Measurements from ENCODE around the gene CD244.
"Not testable (repeated sequence)": the region's sequence is repeated elsewhere in the genome, so short reads cannot be mapped to it uniquely, and the experiment has no call there.

The CD244 gene

GRCh38 chr1:160887071-160887470, 24.4 kb upstream of the CD244 start:
- Mint-ChIP-seq H3K27ac (no peak overlapping the region), H3K9me3 (no peaks in the 10 kb centered on the region), H3K4me1 (ENCODE audit: low read depth) (peaks cover 35% of the 10 kb centered on the region), H3K4me3 (no peak overlapping the region), H3K36me3 (ENCODE audit: low read depth) (no peaks in the 10 kb centered on the region), H3K27me3 (no peaks in the 10 kb centered on the region)
- intact Hi-C loops (cut with micrococcal nuclease): no loop called here

DNA sequence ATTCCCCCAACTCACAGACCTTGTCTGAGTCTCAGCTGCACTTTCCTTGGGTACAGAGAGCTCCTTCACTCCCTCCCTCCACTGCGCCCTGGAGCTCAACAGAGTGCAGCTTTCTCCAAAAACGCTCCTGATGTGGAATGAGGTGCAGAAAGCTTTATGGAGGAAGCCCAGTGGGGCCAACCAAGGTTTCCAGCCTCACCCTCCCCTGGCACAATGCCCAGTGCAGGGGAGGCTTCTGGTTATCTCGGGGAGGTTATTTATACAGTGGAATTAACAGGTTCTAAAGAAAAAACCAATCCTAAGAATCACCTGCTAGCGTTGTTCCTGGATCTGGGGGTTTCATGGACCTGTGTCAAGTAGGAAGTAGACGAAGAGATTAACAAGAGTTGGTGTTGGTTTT, 22.4 kb upstream of the CD244 start, which contains the start of gene ITLN1:
Gene ITLN1, minus strand, starts transcription at position 139 of the 400 bp plus-strand sequence. CDS start 303 bp downstream, outside the sequence.
- no peaks in the 10 kb centered on the region for H3K36me3 Mint-ChIP-seq (ENCODE audit: low read depth)
- H3K9me3 Mint-ChIP-seq: no peaks in the 10 kb centered on the region
- no peaks in the 10 kb centered on the region for H3K27me3 Mint-ChIP-seq
- no peak within 1 kb of the TSS for H3K4me3 Mint-ChIP-seq
- peaks cover 55% of the 10 kb centered on the region for H3K4me1 Mint-ChIP-seq (ENCODE audit: low read depth)
- intact Hi-C loops (cut with micrococcal nuclease): no loop called here
- H3K27ac Mint-ChIP-seq: no peak within 1 kb of the TSS

GRCh38 chr1:160884579-160884978, 21.9 kb upstream of the CD244 start:
- intact Hi-C loops (cut with micrococcal nuclease): no loop called here
- no peaks in the 10 kb centered on the region for H3K27me3 Mint-ChIP-seq

DNA sequence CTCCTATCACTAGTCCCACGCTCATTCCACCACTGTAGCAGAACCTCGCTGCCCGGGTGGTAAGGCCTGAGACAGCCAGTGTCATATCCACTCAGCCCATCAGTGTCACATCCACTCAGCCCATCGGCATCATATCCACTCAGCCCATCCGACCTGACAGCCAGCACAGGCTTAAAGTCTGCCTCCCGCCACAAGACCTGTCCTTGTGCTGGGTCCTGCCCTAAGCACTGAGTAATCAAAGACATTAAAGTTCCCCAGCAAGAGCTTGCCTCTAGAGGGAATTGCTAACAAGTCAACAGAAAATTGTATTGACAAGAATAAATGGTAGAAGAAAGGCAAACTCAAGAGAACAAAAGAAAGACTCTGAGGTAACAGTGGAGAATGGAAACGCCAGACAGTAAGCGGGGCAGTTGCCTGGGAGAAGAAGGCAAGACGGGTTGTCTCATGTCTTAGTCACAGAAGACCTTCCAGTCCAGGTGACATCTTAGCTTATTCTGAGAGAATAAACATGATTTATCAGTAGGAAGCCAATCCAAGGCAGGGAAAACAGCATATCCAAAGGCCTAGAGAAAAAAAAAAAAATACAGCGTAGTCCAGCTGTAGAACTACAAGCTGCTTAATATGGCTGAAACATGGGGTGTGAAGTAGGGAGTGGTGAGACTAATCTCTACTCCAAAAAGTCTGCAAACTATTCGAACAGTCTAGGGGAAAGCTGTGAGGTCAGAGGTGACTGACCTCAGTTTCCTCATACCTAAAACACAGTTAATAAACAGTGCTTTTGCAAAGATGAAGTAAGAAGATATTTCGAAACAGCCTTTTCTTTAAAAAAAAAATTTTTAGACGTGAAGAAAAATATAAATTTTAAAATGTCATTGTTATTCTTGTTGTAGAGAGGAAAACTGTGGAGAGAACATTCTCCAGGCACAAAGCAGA, 21.2 kb upstream of the CD244 start:
- intact Hi-C loops (cut with micrococcal nuclease): no loop called here
- Mint-ChIP-seq H3K4me1 (ENCODE audit: low read depth) (peaks cover 60% of the 10 kb centered on the region), H3K4me3 (no peak overlapping the region), H3K27ac (no peak overlapping the region), H3K27me3 (no peaks in the 10 kb centered on the region), H3K9me3 (no peaks in the 10 kb centered on the region), H3K36me3 (ENCODE audit: low read depth) (no peaks in the 10 kb centered on the region)

More at GRCh38 chr1:160884579-160884978, 21.9 kb upstream of the CD244 start:
- H3K9me3 Mint-ChIP-seq: no peaks in the 10 kb centered on the region
- peaks cover 60% of the 10 kb centered on the region for H3K4me1 Mint-ChIP-seq (ENCODE audit: low read depth)
- no peak overlapping the region for H3K27ac Mint-ChIP-seq
- H3K4me3 Mint-ChIP-seq: no peak overlapping the region
- no peaks in the 10 kb centered on the region for H3K36me3 Mint-ChIP-seq (ENCODE audit: low read depth)

DNA sequence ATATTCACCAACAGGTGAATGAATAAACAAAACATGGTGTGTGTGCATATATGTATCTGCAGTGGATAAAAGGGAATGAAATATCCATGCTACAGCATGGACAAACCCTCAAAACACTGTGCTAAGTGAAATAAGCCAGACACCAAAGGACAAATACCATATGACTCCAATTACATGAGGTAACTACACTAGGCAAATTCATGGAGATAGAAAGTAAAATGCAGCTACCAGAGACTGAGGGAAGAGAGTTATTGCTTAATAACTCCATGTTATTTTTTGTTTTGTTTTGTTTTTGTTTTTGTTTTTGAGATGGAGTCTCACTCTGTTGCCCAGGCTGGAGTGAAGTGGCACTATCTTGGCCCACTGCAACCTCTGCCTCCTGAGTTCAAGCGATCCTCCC, 19.9 kb upstream of the CD244 start:
- Mint-ChIP-seq H3K9me3 (no peaks in the 10 kb centered on the region), H3K36me3 (ENCODE audit: low read depth) (no peaks in the 10 kb centered on the region), H3K27ac (no peak overlapping the region), H3K27me3 (no peaks in the 10 kb centered on the region), H3K4me1 (ENCODE audit: low read depth) (peaks cover 60% of the 10 kb centered on the region), H3K4me3 (no peak overlapping the region)
- intact Hi-C loops (cut with micrococcal nuclease): no loop called here

DNA sequence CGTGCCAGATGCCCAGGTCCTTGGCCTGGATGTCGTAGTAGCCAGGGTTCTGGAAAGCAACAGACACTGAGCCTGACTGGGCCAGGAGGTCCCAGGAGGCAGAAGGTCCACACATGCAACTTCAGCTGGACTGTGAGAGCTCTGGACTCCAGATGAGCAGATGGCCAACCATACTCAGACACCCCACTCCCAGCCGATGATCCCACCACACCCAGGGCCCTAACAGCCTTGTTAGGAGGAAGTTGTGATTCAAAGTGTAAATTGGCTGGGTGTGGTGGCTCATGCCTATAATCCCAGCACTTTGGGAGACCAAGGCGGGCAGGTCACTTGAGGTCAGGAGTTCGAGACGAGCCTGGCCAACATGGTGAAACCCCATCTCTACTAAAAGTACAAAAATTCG, 18.6 kb upstream of the CD244 start:
- intact Hi-C loops (cut with micrococcal nuclease); H3K4me3 Mint-ChIP-seq: not testable (repeated sequence)

GRCh38 chr1:160880216-160880615, 17.5 kb upstream of the CD244 start:
- intact Hi-C loops (cut with micrococcal nuclease): no loop called here
- H3K27ac Mint-ChIP-seq: no peak overlapping the region
- peaks cover 6% of the 10 kb centered on the region for H3K9me3 Mint-ChIP-seq
- H3K36me3 Mint-ChIP-seq (ENCODE audit: low read depth): no peaks in the 10 kb centered on the region
- H3K4me1 Mint-ChIP-seq (ENCODE audit: low read depth): peaks cover 74% of the 10 kb centered on the region
- no peak overlapping the region for H3K4me3 Mint-ChIP-seq
- H3K27me3 Mint-ChIP-seq: no peaks in the 10 kb centered on the region

More for the DNA sequence above, 18.6 kb upstream of the CD244 start:
- not testable (repeated sequence) for H3K36me3 Mint-ChIP-seq (ENCODE audit: low read depth); H3K27me3 Mint-ChIP-seq; H3K9me3 Mint-ChIP-seq
- Mint-ChIP-seq H3K27ac (peak overlapping the region; percentile 42), H3K4me1 (ENCODE audit: low read depth) (peaks cover 66% of the 10 kb centered on the region)

DNA sequence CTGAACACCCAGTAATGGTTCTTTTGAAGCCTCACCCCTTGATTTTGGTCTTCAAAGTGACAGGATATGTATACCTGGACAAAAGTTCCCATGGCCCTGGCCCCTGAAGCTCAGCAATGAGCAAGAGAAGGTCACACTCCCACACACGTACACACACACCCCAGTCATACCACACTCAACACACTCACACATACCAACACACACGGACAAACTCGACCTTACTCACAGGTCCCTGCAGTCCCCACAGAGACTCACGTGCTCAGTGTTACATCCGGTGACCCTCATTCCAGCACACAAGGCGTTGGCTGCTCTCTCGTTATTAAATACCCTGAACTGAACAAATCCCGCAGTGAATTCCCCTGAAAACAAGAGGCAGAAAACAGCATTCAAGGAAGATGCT, 16.4 kb upstream of the CD244 start:
- Mint-ChIP-seq H3K9me3 (peaks cover 6% of the 10 kb centered on the region), H3K4me1 (ENCODE audit: low read depth) (peaks cover 70% of the 10 kb centered on the region), H3K36me3 (ENCODE audit: low read depth) (no peaks in the 10 kb centered on the region), H3K27me3 (no peaks in the 10 kb centered on the region), H3K27ac (no peak overlapping the region), H3K4me3 (no peak overlapping the region)
- intact Hi-C loops (cut with micrococcal nuclease): loop anchor here (5.0 kb wide), 1 partner anchor 42 kb away; no protein-coding TSS in a partner anchor

DNA sequence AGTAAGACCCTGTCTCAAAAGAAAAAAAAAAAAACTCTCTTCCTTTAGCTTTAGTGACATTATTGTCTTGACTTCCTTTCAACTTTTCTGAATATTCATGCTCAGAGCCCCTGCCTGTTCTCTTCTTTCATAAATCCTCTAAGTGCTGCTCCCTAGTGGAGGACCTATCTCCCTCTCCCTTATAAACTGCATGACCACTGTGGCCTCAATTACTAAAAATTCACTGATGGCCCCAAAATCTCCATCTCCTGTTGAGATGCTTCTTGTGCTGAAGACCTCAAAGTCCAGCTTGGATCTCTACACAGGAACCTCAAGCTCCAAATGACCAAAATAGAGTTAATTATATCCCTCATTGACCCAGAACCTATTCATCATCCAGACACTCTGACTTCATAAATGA, 14.5 kb upstream of the CD244 start:
- Mint-ChIP-seq H3K36me3 (ENCODE audit: low read depth) (no peaks in the 10 kb centered on the region), H3K27me3 (no peaks in the 10 kb centered on the region), H3K27ac (no peak overlapping the region), H3K4me1 (ENCODE audit: low read depth) (peaks cover 56% of the 10 kb centered on the region), H3K4me3 (no peak overlapping the region), H3K9me3 (peaks cover 6% of the 10 kb centered on the region)
- intact Hi-C loops (cut with micrococcal nuclease): loop anchor here (5.0 kb wide), 1 partner anchor 40 kb away; no protein-coding TSS in a partner anchor

DNA sequence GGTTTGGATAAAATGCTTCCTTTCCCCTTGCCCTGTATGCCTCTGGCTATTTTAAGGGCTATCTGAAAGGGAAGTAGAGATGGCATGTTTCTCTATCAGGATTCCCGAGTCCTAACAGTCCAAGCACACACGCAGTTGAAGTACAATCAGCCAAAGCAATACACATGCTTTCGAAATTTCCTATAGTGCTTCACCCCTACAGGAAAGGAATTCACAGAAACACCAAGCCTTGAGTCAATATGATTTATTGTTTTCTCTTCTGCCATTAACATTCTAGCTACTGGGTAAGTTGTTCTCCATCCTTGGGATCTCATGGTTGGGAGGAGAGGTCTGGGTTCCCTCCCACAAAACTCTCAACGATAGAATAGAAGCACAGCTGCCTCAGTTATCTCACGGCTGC, 13.6 kb upstream of the CD244 start:
- H3K27me3 Mint-ChIP-seq: no peaks in the 10 kb centered on the region
- intact Hi-C loops (cut with micrococcal nuclease): loop anchor here (5.0 kb wide), 1 partner anchor 39 kb away; no protein-coding TSS in a partner anchor
- no peaks in the 10 kb centered on the region for H3K36me3 Mint-ChIP-seq (ENCODE audit: low read depth)
- H3K9me3 Mint-ChIP-seq: peaks cover 6% of the 10 kb centered on the region
- H3K4me3 Mint-ChIP-seq: no peak overlapping the region
- H3K4me1 Mint-ChIP-seq (ENCODE audit: low read depth): peaks cover 48% of the 10 kb centered on the region
- H3K27ac Mint-ChIP-seq: no peak overlapping the region

DNA sequence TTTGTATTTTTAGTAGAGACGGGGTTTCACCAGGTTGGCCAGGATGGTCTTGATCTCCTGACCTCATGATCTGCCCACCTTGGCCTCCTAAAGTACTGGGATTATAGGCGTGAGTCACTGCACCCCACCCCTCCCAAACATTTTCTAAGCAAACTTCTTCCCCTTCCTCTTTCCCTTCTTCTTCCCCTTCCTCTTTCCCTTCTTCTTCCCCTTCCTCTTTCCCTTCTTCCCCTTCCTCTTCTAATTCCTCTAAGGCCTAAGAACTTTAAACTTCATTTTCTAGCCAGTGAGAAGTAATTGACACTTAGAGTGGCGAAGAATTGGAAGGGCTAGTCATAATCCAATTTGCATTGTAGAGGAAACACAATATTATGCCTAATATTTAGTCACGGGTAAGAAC, 12.9 kb upstream of the CD244 start:
- not testable (repeated sequence) for H3K9me3 Mint-ChIP-seq; H3K27me3 Mint-ChIP-seq; H3K36me3 Mint-ChIP-seq (ENCODE audit: low read depth); H3K4me3 Mint-ChIP-seq; H3K27ac Mint-ChIP-seq
- intact Hi-C loops (cut with micrococcal nuclease): loop anchor here (5.0 kb wide), 1 partner anchor 38 kb away; no protein-coding TSS in a partner anchor
- H3K4me1 Mint-ChIP-seq (ENCODE audit: low read depth): peaks cover 40% of the 10 kb centered on the region

DNA sequence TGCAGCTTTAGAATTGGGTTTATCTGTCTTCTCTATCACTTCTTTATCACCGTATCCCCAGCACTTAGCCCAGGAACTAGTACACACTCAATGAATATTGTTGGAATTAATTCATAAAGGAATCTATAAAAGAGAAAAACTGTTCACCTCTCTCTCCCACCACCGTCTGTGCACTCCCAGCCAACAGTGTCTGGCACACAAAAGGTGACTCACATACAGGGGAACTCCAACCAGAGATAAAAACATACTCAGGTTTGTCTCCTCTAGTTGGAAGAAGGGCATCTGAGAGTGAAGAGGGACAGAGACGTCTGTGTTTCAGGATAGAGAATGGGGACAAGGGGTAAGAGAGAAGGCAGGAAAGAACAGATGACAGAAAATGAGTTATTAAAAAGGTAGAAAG, 12.2 kb upstream of the CD244 start:
- Mint-ChIP-seq H3K27ac (no peak overlapping the region), H3K4me3 (no peak overlapping the region), H3K36me3 (ENCODE audit: low read depth) (no peaks in the 10 kb centered on the region), H3K9me3 (peaks cover 6% of the 10 kb centered on the region), H3K4me1 (ENCODE audit: low read depth) (peaks cover 34% of the 10 kb centered on the region), H3K27me3 (no peaks in the 10 kb centered on the region)
- intact Hi-C loops (cut with micrococcal nuclease): loop anchor here (5.0 kb wide), 1 partner anchor 38 kb away; no protein-coding TSS in a partner anchor

DNA sequence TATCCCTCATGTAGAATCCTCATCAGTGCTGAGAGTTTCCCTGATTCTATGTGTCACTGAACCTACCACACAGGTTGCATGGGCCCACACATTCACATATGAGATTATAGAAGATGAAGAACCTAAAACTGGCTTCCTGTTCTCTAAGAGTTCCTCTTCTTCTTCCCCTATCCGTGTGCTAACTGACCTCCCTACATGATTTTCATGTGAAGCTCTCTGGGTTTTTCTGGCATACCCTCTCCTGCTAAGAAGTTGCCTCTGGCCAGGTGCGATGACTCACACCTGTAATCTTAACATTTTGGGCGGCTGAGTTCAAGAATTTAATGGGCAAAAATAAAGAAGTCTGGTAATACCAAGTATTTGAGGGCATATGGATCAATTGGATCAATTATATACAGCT, 5.5 kb upstream of the CD244 start:
- Mint-ChIP-seq H3K9me3 (no peaks in the 10 kb centered on the region), H3K36me3 (ENCODE audit: low read depth) (no peaks in the 10 kb centered on the region), H3K27ac (no peak overlapping the region), H3K4me3 (no peak overlapping the region), H3K4me1 (ENCODE audit: low read depth) (peaks cover 30% of the 10 kb centered on the region), H3K27me3 (no peaks in the 10 kb centered on the region)
- intact Hi-C loops (cut with micrococcal nuclease): no loop called here

GRCh38 chr1:160867651-160868050, 5.0 kb upstream of the CD244 start:
- H3K9me3 Mint-ChIP-seq, H3K4me3 Mint-ChIP-seq: not testable (repeated sequence)

More at GRCh38 chr1:160867651-160868050, 5.0 kb upstream of the CD244 start:
- intact Hi-C loops (cut with micrococcal nuclease); H3K27ac Mint-ChIP-seq; H3K27me3 Mint-ChIP-seq; H3K36me3 Mint-ChIP-seq (ENCODE audit: low read depth): not testable (repeated sequence)
- H3K4me1 Mint-ChIP-seq (ENCODE audit: low read depth): peaks cover 35% of the 10 kb centered on the region
